HG03575 (cell line): ENCODE data around the gene OR5K4.

ENCODE experiments used
- ATAC-seq: cut with Tn5 transposase; IDR thresholded peaks from one replicate; pipeline ENCODE4 v1.9.1; 2021; ENCODE audit not compliant: unreplicated experiment, insufficient number of reproducible peaks, low FRiP score; ENCODE audit errors: extremely low read depth

Gene OR5K4, protein sequence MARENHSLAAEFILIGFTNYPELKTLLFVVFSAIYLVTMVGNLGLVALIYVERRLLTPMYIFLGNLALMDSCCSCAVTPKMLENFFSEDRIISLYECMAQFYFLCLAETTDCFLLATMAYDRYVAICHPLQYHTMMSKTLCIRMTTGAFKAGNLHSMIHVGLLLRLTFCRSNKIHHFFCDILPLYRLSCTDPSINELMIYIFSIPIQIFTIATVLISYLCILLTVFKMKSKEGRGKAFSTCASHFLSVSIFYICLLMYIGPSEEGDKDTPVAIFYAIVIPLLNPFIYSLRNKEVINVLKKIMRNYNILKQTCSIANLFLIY

DNA sequence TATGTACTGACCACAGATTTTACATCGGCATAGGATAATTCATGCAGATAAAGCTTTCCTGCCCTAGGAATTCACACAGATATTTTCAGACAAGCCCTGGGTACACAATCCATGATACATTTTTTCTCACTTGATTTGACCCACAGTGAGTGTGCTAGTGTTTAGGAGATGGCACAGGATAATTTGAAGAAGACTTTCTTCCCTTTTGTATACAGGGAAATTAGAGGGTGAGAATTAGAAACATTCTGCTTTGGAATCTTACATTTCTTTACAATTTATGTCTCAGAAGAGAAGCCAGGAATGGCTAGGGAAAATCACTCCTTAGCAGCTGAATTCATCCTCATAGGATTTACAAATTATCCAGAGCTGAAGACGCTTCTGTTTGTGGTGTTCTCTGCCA is at the start of gene OR5K4:
TSS of gene OR5K4 (plus strand) at position 301 of the 400 bp plus-strand sequence. CDS start at position 301, 0 bp downstream.
- no peak for ATAC-seq

DNA sequence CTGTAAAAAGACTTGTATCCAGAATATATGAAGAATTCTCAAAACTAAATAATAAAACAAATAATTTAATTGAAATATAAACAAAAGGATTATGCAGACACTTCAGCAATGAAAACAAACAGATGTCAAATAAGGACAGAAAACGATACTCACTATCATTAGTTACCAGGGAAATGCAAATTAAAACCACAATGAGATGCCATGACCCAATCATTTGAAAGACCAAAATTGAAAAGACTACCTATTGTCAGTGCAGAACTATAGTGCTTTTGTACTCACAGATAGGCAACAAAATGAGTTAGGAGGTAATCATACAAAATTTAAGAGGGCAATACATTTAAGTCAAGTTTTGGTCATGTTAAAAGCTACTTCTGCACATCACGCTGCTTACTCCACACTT is 31.6 kb upstream of the OR5K4 start:
- no peak for ATAC-seq

DNA sequence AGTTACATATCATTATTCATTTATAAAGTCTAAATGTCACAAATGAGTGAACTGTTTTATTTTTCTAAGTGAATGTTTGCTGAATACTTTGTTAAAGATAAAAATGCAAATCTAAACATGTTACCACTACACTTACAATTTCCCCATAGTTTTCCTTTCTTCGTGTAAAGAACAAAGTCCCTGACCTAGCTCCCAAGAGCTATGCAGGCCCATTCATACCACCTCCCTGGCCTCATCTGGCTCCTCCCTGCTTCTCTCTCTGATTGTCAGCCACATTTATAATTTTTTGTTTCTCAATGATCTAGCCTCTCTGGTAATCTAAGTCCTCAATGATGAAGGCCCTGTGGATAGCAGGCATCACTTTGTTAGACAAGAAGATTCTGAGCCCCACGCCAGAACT is 31.0 kb upstream of the OR5K4 start:
- ATAC-seq: no peak

DNA sequence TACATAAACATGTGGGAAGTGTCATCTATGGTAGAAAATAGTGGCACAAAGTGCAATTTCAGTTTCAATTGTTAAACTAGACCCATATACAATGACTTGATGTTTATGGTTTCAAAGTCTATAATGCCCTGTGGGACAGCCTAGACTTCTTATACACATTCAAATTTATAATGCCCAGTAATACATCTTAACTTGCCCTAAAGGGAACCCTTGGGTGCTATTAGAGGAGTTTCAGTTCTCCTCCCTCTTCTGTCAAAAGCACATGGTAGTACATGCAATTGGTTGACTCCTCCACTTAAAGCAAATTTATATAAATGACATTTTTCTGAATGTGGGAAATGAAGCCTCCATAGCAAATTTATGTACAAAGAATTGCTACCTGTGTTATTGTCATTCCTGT is 30.2 kb upstream of the OR5K4 start:
- ATAC-seq: no peak

DNA sequence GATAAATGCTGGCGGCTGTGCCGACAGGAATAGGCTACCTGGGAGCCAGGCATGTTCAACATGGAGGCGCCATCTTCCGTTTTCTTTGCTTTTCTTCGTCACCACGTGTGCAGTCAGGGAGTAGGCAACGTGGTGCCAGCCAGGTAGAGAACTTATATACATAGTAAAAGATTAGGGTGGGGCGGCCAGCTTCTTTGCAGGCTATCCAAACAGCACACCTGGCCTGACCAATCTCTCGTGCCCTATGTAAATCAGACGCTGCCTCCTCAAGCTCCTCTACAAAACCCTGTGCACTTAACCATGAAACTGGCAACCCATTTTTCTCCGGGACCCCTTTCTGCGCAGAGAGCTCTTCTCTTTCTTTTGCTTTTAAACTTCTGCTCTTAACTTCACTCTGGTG is 28.6 kb upstream of the OR5K4 start:
- no peak for ATAC-seq

DNA sequence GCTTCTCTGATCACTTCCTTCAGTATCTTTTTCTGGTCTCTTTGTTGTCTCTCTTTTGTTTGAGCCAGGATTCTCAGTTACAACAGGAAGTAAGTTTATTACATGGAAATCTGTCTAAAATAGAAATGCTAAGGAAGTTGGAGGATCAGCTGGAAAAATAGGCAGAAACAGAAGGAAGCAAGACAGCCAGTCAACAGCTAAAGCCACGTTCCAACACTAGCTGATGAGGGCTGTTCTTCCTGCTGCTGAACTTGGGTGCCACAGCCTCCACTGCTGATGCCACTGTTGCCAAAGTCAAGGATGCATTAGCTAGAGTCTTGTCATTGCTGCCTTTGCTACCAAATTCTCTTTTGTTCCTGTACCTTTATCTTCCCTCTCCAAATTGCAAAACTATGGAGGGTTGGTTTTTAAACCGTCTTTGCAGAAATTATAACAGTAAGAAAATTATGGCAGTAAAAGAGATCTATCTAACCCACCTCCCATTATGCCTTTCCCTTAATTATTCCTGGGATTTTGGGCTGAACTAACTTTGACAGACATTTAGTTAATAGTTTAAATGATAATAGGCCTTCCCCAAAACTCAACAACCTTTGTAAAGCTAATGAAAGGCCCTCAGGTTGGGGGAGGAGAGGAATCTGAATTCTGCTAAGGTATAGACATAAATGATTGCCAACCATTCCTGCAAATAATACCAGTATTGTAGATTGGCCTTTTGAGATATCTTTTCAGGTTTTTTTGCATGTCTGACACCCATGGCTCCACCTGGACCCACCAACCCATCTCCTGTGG is 27.4 kb upstream of the OR5K4 start:
- ATAC-seq: no peak

DNA sequence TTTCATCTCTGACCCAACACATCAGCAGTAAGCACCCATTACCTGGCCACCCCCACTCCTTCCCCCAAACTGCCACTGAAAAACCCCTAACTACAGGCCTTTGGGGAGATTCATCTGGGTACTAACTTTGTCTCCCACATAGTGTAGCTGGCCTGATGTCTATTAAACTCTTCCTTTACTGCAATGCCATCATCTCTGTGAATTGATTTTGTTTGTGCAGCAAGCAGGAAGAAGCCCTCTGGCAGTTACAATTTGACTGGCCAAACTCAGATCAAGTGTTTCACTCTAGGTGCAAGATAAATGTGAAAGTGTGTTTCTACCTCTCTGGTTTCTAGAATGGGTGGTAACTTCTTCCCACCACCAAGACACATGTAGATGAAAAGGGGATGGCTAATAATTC is 26.7 kb upstream of the OR5K4 start:
- ATAC-seq: no peak

DNA sequence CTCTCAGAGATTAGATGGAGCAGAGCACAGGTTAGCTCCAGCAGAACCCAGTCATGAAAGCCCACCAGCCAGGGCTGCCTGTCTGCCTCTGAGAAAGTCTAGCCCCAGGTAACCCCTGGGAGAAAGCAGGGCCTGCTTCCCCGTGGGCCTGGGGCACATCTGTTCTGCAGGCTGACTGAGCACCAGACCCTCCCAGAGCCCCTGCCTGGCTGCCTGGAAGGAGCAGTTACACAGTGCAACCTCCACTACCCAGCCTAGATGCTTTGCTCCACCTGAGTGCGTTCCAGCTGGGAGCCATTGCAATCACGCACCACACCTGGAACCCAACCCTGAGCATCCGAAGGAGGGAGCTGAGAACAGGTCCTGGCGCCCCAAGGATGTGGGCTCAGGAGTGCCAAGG is 24.7 kb upstream of the OR5K4 start:
- ATAC-seq: no peak

DNA sequence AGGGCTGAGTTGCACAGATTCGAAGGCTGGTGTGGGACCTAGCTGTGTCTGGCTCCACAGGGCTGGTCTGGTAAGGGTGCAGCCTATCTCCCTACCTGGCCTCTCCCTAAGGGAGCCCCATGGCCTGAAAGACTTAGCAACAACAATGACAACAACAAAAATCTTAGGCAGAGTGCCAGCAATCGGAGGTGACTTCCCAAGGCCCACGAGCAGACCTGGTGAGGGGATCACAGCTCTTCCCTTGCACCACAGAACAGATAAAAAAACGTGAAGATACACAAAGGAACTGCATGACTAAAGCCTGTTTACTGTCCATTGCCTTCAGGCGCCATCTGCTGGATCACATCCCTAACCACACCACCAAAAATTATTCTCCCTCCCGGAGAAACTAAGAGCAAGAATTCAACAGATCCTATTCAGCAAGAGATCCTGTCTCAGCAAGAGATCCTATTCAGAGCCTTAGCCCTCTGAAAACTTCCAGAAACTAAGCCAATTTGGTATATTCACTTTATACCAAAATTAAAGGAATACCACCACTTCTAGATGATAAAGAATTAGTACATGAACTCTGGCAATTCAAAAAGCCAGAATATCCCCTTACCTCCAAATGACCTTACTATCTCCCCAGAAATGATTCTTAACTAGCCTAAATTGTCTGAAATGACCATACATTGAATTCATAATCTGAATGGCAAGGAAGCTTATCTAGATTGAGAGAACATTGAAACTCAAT is 24.1 kb upstream of the OR5K4 start:
- peak; percentile 44 for ATAC-seq

DNA sequence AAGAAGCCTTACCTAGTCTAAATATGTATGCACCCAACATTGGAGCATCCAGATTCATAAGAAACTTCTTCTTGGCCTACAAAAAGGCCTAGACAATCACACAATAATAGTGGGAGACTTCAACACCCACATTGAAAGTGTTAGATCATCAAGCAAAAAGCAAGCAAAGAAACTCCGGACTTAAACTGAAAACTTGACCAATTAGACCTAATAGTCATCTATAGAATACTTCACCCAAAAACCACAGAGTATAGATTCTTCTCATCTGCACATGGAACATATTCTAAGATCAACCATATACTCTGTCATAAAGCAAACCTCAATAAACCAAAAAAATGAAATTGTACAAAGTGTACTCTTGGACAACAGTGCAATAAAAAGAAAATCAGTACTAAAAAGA is 22.3 kb upstream of the OR5K4 start:
- no peak for ATAC-seq

DNA sequence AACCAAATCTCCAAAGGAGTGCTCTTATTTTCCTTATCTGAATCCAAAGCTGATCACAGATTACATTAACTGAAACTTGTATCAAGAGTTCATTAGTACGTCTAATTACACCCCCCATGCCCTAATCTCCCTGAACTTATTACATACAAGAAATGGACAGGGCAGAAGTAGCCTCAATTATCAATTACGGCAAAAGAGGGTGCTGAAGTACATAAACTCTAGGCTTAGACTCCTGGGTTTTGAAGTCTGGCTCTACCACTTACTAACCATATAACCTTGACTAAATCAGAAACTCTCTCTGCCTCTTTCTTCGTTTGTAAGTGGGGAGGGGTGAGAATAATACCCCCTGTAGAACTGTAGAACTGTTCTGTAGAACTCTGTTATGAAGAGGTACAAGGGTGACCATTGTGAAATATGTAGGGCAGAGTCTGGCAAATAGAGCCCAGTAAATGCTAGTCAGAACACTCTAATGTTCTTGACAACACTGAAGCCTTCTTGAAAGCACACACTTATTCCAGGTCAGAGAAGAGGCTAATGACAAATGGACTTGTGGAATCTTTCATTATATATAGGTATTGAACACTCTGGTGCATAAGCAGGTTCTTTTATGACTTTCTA is 19.6 kb upstream of the OR5K4 start:
- no peak for ATAC-seq

DNA sequence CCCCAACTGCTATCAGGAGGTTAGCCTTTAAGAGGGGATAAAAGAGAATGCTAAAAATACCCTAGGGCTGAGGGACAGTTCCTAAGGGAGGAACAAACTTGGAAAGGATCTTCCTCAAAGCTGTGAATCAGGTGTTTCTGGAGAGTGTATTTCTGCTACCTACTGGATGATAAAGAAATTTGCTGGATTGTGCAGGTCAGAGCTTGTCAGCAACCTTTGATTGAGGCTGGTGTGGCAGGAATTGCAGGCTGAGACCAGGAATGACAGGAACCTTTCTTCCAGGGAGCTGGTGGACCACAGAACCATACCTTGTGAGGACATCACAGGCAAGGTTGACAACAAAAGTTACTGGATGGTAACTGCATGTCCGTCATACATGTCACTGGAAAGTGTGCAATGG is 14.6 kb upstream of the OR5K4 start:
- no peak for ATAC-seq

DNA sequence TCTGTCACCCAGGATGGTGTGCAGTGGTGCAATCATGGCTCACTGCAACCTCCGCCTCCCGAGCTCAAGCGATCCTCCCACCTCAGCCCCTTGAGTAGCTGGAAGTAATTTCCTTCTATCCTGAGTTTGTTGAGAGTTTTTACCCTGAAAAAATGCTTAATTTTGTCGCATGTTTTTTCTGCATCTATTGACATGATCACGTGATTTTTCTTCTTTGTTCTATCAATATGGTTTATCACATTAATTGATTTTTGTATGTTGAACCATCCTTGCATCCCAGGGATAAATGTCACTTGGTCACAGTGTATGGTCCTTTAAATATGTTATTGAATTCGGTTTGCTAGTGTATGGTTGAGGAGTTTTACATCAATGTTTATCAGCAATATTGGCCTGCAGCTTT is 11.9 kb upstream of the OR5K4 start:
- ATAC-seq: no peak

DNA sequence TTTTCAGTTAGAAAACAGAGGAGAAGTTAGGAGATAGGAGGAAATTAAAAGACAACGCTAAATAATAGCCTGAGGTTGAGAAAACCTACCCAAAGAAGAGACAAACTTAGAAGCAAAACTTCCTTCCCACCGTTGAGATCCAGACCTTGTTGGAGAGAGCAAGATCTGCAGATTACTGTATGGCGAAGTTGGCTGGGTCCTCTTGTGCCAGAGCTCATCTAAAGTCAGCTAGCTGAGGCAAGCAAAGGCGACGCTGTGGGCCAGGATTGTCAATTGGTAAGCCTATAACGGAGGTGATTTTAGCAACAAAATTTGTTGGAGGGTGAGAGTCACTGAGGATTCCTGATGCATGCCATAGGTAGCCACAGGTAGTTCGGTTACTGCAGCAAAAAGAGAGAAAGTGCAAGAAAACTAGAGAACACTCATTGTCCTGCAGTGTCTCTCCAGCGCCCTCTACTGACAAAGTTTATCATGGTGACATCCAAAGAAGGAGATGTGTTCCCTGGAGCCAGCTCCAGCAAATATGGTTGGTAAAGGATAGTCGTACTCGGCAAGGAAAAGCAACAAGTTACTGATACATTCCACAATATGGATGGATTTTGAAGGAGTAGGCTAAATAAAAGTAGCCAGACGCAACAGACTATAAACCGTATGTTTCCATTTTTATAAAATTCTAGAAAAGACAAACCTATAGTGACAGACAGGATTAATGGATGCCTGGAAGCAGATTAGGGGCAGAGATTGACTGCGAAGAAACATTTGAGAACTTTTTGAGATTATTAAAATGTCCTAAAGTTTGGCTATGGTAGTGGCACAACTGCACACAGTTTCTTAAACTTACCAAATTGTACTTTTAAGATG is 9.8 kb upstream of the OR5K4 start:
- no peak for ATAC-seq

DNA sequence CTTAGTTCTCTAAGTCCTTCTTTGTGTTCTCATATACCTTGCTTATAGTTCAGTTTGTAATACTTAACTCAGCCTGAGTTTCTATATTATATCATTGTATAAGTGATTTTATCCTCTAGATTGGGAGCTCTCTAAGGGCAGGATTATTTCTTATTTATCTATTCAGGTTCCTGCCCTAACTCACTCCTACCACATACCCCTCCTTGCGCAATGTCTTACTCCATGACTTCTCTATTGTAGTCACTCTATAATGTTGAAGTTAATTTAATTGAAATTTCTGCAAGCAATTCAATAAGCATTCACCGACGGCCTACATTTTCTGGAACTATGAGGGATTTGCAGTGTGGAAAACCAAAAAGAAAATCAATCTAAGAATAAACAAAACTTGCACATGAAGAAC is 3.6 kb upstream of the OR5K4 start:
- ATAC-seq: no peak

DNA sequence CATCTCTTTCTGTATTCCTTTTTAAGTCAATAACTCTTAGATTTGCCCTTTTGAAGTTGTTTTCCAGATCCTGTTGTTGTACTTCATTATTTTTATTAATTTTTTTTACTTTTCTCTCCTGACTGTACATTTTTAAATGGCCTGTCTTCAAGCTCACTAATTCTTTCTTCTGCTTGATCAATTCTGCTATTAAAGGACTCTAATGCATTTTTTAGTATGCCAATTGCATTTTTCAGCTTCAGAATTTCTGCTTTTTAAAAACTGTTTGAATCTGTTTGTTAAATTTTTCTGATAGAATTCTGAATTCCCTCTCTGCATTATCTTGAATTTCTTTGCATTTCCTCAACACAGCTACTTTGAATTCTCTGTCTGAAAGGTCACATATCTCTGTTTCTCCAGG is 5.6 kb downstream of the OR5K4 start:
- no peak for ATAC-seq

DNA sequence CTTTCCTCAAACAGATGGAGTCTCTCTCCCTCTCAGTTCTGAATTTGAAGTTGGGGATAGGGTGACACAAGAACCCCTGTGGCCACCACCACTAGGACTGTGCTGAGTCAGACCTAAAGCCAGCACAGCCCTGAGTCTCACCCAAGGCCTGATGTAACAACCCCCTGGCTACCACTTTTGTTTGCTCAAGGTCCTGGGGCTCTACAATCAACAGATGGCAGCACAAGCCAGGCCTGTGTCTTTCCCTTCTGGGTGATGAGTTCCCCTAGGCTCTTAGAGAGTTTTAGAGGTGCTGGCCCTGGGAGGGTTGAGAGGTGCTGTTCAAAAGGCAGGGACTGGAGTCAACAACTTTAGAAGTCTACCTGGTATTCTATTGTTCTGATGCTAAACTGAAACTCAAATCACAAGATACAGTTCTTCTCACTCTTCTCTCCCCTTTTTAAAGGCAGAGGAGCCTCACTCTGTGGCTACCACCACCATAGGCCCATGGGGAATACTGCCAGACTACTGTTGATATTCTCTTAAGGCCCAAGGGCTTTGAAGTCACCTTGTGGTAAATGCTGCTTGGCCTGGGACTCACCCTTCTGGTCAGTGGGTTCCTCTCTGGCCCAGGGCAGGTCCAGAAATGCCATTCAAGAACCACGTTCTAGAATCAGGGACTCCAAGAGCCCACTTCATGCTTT is 6.5 kb downstream of the OR5K4 start:
- ATAC-seq: peak; percentile 57

DNA sequence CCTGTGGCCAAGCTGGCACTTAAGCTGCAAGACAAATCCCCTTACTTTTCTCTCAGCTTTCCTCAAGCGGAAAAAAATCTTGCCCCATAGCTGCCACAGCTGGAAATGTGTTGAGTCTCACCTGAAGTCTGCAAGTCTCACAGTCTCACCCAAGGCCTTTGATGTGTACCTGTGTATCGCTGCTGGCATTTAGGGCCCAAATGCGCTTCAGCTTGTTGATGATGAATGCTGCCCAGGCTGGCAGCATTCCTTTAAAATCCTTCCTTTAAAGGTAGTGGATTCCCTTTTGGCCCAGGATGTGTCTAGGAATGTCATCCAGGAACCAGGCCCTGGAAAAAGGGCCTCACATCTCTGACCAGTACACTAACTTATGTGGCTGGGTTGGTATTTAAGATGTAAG is 7.0 kb downstream of the OR5K4 start:
- ATAC-seq: no peak
